GM23338 (cell line): Measurements from ENCODE around the gene CARD10. TPM values are rescaled to one million over a fixed set of nuclear protein-coding genes. Genes with fewer than 3 reads are reported as not detected.
A peak's percentile ranks its signal among the peaks of the same experiment; 100 is the strongest.

ENCODE experiments used
- ATAC-seq: fragments of 200-7000 bp; cut with Tn5 transposase; 3 replicates; pipeline ENCODE4 v1.9.1; 2020
- DNase-seq: peaks from one replicate; pipeline ENCODE4 v3.0.0-alpha.2; 2015; ENCODE audit warnings: low spot score
- H2AFZ ChIP-seq: fragments of 200-600 bp; sonication (generic); 2 replicates; pipeline ENCODE4 v1.8.0; 2016; ENCODE audit warnings: antibody characterized with exemption, mild to moderate bottlenecking, moderate library complexity
- H3F3A ChIP-seq: fragments of 200-600 bp; sonication (generic); replicated peaks from 2 replicates; pipeline ENCODE4 v1.8.0; 2017; ENCODE audit warnings: antibody characterized with exemption, mixed run types, low read depth
- H3K27ac ChIP-seq: fragments of 200-600 bp; sonication (generic); 2 replicates; pipeline ENCODE4 v1.6.1; 2016; ENCODE audit warnings: low read depth
- H3K27me3 ChIP-seq: fragments of 200-600 bp; sonication (generic); 2 replicates; pipeline ENCODE4 v1.8.0; 2016; ENCODE audit warnings: mild to moderate bottlenecking, mixed run types, moderate library complexity; ENCODE audit not compliant: insufficient read depth
- H3K36me3 ChIP-seq: fragments of 200-600 bp; sonication (generic); 2 replicates; pipeline ENCODE4 v1.8.0; 2016; ENCODE audit warnings: mild to moderate bottlenecking; ENCODE audit not compliant: insufficient read depth
- H3K4me1 ChIP-seq: fragments of 200-600 bp; sonication (generic); 2 replicates; pipeline ENCODE4 v1.8.0; 2016; ENCODE audit warnings: mild to moderate bottlenecking, moderate library complexity; ENCODE audit not compliant: insufficient read depth
- H3K4me2 ChIP-seq: fragments of 200-600 bp; sonication (generic); 2 replicates; pipeline ENCODE4 v1.7.1; 2017; ENCODE audit warnings: mixed run types
- H3K4me3 ChIP-seq: fragments of 200-600 bp; sonication (generic); 2 replicates; pipeline ENCODE4 v1.6.1; 2016; ENCODE audit warnings: mixed run types
- H3K79me2 ChIP-seq: fragments of 200-600 bp; sonication (generic); replicated peaks from 2 replicates; pipeline ENCODE4 v1.8.0; 2017; ENCODE audit warnings: mild to moderate bottlenecking; ENCODE audit not compliant: insufficient read depth
- H3K9me2 ChIP-seq: fragments of 200-600 bp; sonication (generic); 2 replicates; pipeline ENCODE4 v1.8.0; 2017; ENCODE audit not compliant: insufficient read depth
- H4K20me1 ChIP-seq: fragments of 200-600 bp; sonication (generic); replicated peaks from 2 replicates; pipeline ENCODE4 v1.8.0; 2017; ENCODE audit warnings: mild to moderate bottlenecking; ENCODE audit not compliant: insufficient read depth
- H3K27ac Mint-ChIP-seq: 2 replicates; pipeline ENCODE4 v1.8.0; 2020; ENCODE audit warnings: inconsistent platforms, mild to moderate bottlenecking, moderate library complexity, mixed read lengths
- H3K27me3 Mint-ChIP-seq: 3 replicates; pipeline ENCODE4 v1.8.0; 2022; ENCODE audit warnings: low read depth, mild to moderate bottlenecking, moderate library complexity, mixed read lengths, inconsistent platforms; ENCODE audit not compliant: insufficient read depth, poor library complexity
- H3K36me3 Mint-ChIP-seq: 3 replicates; pipeline ENCODE4 v1.8.0; 2021; ENCODE audit warnings: low read depth, mild to moderate bottlenecking, inconsistent platforms, moderate library complexity, mixed read lengths
- H3K4me1 Mint-ChIP-seq: 3 replicates; pipeline ENCODE4 v1.8.0; 2020; ENCODE audit warnings: mild to moderate bottlenecking, inconsistent platforms, mixed read lengths
- H3K4me3 Mint-ChIP-seq: 3 replicates; pipeline ENCODE4 v1.8.0; 2021; ENCODE audit warnings: moderate library complexity, mild to moderate bottlenecking, inconsistent platforms, mixed read lengths
- H3K9me3 Mint-ChIP-seq: 3 replicates; pipeline ENCODE4 v1.8.0; 2020; ENCODE audit warnings: moderate library complexity, mild to moderate bottlenecking, inconsistent platforms, mixed read lengths
- CREB1 ChIP-seq: fragments of 250-450 bp; sonication (Bioruptor Pico); IDR thresholded peaks from 2 replicates; pipeline ENCODE4 v1.5.0; 2020; ENCODE audit warnings: low read depth, mild to moderate bottlenecking, moderate library complexity
- NANOG ChIP-seq: IDR thresholded peaks from 2 replicates; pipeline ENCODE4 v1.6.1; 2016; ENCODE audit warnings: antibody characterized with exemption, borderline replicate concordance
- POLR2AphosphoS5 ChIP-seq: IDR thresholded peaks from 2 replicates; pipeline ENCODE4 v1.6.1; 2016; ENCODE audit warnings: antibody characterized with exemption, low read depth
- polyA plus RNA-seq: library from polyadenylated mRNA; unstranded; fragments of >200 nt; fragmentation: Nextera tagmentation; extraction: Ambion mirVana; gene quantifications from 2 replicates; pipeline ENCODE4 v1.2.1, GENCODE V29; 2016
- total RNA-seq: library from RNA; depleted of rRNA; stranded (reverse); fragments of >200 nt; shearing (Covaris generic); gene quantifications from 2 replicates; pipeline ENCODE4 v1.2.3, GENCODE V29; 2014
- TF ChIP-seq, protein P1 (sequence below): IDR thresholded peaks from 2 replicates; pipeline ENCODE4 v1.6.1; 2016; ENCODE audit warnings: antibody characterized with exemption
- TF ChIP-seq, protein P2 (sequence below), 2 experiments: fragments of 200-600 bp in 1 of 2; sonication (generic) in 1 of 2; conservative IDR thresholded peaks; 2 replicates each; pipeline versions ENCODE4 v1.5.1 to v1.6.1; 2016 to 2017; ENCODE audit warnings: antibody characterized with exemption in 2 of 2, low read depth in 2 of 2, mild to moderate bottlenecking in 2 of 2, moderate library complexity in 1 of 2

CARD10 gene
- total and polyA plus RNA-seq, 2 experiments from 2014 or later: 5.4 to 17.2 TPM

DNA sequence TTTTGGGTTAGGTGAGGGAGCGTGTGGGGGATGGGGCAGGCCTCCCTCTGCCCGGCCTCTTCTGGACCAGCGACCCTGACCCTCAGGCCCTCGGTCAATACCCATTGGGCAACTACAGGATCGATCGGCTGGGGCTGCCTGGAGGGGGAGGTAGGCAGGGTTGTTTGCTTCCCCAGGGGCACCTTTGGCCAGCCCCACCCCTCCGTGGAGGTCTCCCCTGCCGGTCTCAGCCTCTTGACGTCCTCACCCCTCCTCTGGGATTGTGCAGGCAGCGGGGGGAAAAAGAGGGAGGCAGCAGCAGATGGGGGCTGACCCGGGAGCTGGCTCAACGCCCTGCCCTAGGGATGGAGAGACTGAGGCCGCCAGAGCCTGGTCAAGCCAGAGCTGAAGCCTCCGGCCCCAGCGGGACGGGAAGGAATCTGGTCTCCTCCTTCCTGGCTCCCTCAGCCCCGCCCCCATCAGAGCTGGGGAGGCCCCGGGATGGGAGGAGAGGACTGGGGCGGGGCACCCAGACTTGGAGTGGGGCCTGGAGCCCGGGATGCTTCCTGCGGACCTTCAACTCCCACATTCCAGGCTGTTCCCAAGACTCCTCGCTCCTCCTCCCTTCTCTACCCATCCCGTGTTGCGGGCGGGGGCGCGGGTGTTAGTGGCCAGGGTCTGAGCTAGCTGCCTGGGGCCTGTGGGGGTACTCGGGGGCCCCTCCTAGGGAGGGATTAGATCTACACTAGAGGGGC lies 26.7 kb upstream of the CARD10 start:
- Mint-ChIP-seq H3K4me3 (peak overlapping the region; percentile 59), H3K36me3 (no peaks in the 10 kb centered on the region), H3K27ac (peak overlapping the region; percentile 84; the same call in 1 of the 2 replicates), H3K9me3 (no peaks in the 10 kb centered on the region; the same call in 2 of the 3 replicates), H3K27me3 (peaks cover 16% of the 10 kb centered on the region), H3K4me1 (peaks cover 29% of the 10 kb centered on the region)
- Histone ChIP-seq H3K4me2 (peak overlapping the region; percentile 92), H3F3A (peaks cover 11% of the 10 kb centered on the region), H2AFZ (peak overlapping the region; percentile 93), H3K9me2 (no peaks in the 10 kb centered on the region), H3K27me3 (no peaks in the 10 kb centered on the region), H3K27ac (peak overlapping the region; percentile 97), H3K4me1 (peaks cover 23% of the 10 kb centered on the region), H4K20me1 (no peaks in the 10 kb centered on the region), H3K79me2 (no peaks in the 10 kb centered on the region), H3K36me3 (no peaks in the 10 kb centered on the region), H3K4me3 (peak overlapping the region; percentile 68)
- TF ChIP-seq POLR2AphosphoS5: peak; percentile 65
- TF ChIP-seq, protein P1, sequence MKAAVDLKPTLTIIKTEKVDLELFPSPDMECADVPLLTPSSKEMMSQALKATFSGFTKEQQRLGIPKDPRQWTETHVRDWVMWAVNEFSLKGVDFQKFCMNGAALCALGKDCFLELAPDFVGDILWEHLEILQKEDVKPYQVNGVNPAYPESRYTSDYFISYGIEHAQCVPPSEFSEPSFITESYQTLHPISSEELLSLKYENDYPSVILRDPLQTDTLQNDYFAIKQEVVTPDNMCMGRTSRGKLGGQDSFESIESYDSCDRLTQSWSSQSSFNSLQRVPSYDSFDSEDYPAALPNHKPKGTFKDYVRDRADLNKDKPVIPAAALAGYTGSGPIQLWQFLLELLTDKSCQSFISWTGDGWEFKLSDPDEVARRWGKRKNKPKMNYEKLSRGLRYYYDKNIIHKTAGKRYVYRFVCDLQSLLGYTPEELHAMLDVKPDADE: no peak
- DNase-seq (peak; percentile 98), ATAC-seq (peak; percentile 78)

DNA sequence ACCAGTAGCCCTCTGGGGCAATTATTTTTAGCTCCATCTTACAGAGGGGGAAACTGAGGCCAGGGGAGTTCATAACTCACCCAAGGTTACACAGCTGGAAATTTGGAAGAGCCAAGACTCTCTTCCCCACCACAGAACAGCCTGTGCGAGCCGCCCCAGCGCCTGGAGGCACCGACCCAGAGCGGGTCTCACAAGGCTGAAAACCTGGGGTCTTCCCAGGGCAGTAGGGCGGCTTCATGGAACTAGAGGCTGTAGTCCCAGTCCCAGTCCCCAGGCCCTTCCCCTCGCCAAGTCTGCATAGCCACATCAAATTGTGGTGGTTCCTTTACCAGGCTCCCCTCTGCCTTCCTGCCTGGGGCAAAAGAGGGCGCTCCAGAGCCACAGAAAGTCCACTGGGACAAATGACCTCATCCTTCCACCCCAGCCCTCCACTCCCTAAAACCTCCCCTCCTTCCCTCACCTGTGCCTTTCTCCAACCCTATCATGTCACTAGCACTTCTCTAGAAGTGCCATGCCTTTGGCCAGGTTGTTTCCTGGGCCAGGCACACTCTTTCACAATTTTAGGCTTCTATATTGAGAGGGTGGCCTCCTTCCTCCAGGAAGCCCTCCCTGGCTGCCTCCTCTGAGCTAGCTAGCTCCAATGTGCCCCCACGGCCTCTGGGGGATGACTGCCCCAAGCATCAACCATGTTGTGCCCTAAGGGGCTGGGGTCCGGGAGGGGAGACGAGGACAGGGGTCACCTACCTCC lies 25.9 kb upstream of the CARD10 start:
- H3K27ac ChIP-seq: peak overlapping the region; percentile 97; the same call in 1 of the 2 replicates
- peak overlapping the region; percentile 68 for H3K4me3 ChIP-seq
- peaks cover 11% of the 10 kb centered on the region for H3F3A ChIP-seq
- Mint-ChIP-seq H3K36me3 (no peaks in the 10 kb centered on the region), H3K27me3 (peaks cover 14% of the 10 kb centered on the region), H3K4me3 (peak overlapping the region; percentile 59), H3K27ac (peak overlapping the region; percentile 85; the same call in 1 of the 2 replicates), H3K4me1 (peaks cover 33% of the 10 kb centered on the region), H3K9me3 (no peaks in the 10 kb centered on the region; the same call in 2 of the 3 replicates)
- ATAC-seq (peak; percentile 71), DNase-seq (peak; percentile 94)
- H2AFZ ChIP-seq: peak overlapping the region; percentile 72; the same call in 1 of the 2 replicates
- no peaks in the 10 kb centered on the region for H3K79me2 ChIP-seq
- H4K20me1 ChIP-seq: no peaks in the 10 kb centered on the region
- H3K9me2 ChIP-seq: no peaks in the 10 kb centered on the region
- no peaks in the 10 kb centered on the region for H3K27me3 ChIP-seq
- peaks cover 23% of the 10 kb centered on the region for H3K4me1 ChIP-seq
- H3K4me2 ChIP-seq: peak overlapping the region; percentile 92
- TF ChIP-seq, protein P2, sequence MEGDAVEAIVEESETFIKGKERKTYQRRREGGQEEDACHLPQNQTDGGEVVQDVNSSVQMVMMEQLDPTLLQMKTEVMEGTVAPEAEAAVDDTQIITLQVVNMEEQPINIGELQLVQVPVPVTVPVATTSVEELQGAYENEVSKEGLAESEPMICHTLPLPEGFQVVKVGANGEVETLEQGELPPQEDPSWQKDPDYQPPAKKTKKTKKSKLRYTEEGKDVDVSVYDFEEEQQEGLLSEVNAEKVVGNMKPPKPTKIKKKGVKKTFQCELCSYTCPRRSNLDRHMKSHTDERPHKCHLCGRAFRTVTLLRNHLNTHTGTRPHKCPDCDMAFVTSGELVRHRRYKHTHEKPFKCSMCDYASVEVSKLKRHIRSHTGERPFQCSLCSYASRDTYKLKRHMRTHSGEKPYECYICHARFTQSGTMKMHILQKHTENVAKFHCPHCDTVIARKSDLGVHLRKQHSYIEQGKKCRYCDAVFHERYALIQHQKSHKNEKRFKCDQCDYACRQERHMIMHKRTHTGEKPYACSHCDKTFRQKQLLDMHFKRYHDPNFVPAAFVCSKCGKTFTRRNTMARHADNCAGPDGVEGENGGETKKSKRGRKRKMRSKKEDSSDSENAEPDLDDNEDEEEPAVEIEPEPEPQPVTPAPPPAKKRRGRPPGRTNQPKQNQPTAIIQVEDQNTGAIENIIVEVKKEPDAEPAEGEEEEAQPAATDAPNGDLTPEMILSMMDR (conservative IDR thresholded peaks at IDR 0.05; ENCODE audit: low read depth in 2 of 2): peak; percentile 85 to 96
- TF ChIP-seq CREB1 (CRISPR knock-in tag): peak; percentile 55
- TF ChIP-seq NANOG: no peak
- no peaks in the 10 kb centered on the region for H3K36me3 ChIP-seq
